ENCODE results near the gene VWCE.
"Not testable (repeated sequence)": the region's sequence is repeated elsewhere in the genome, so short reads cannot be mapped to it uniquely, and the experiment has no call there.

GRCh38 chr11:61222047-61222446, 73.1 kb downstream of the VWCE start, which contains the start of gene PGA4:
- not testable (repeated sequence) for TF ChIP-seq POLR2AphosphoS5 (IDR thresholded peaks at IDR 0.05; ENCODE audit: low read depth, low read length); POLR2A (IDR thresholded peaks at IDR 0.05; ENCODE audit: low read depth, low read length); TAF1 (IDR thresholded peaks at IDR 0.05; ENCODE audit: borderline replicate concordance, low read depth, low read length)
